Activated T-helper 1 cell treated with anti-CD3 and anti-CD28 coated beads, Interleukin-12 subunit alpha, Interleukin-12 subunit beta, Interleukin-2, Interleukin-4 antibody, amounts not matched to agents 30 ng/mL and 10 ng/mL and 1 ng/mL, durations not matched to agents 14 hours and 24 hours and 36 hours (primary cell): ENCODE data around the gene FBXL19. TPM values are rescaled to one million over a fixed set of nuclear protein-coding genes. Genes with fewer than 3 reads are reported as not detected.

Experiments used
- DNase-seq: peaks from one replicate; pipeline ENCODE4 v3.0.0; 2021; ENCODE audit warnings: low spot score
- H3K27ac Mint-ChIP-seq: one replicate; pipeline ENCODE4 v1.8.0; 2021; ENCODE audit warnings: mild to moderate bottlenecking, mixed read lengths
- H3K27me3 Mint-ChIP-seq: one replicate; pipeline ENCODE4 v1.8.0; 2022; ENCODE audit warnings: mild to moderate bottlenecking, moderate library complexity, mixed read lengths; ENCODE audit not compliant: insufficient read depth
- H3K36me3 Mint-ChIP-seq: one replicate; pipeline ENCODE4 v1.8.0; 2021; ENCODE audit warnings: low read depth, mixed read lengths
- H3K4me1 Mint-ChIP-seq: one replicate; pipeline ENCODE4 v1.8.0; 2021; ENCODE audit warnings: low read depth, mixed read lengths
- H3K4me3 Mint-ChIP-seq: one replicate; pipeline ENCODE4 v1.8.0; 2021; ENCODE audit warnings: mild to moderate bottlenecking, moderate library complexity, mixed read lengths
- H3K9me3 Mint-ChIP-seq: one replicate; pipeline ENCODE4 v1.8.0; 2021; ENCODE audit warnings: mixed read lengths
- intact Hi-C: fragments of 100-400 bp; cut with micrococcal nuclease; formaldehyde crosslinking; loops from one replicate; pipeline ENCODE4 v1.15.1; 2024
- total RNA-seq: library from RNA; stranded (reverse); gene quantifications from 2 replicates; pipeline ENCODE4 v1.2.3, GENCODE V29; 2022

Gene FBXL19
- total RNA-seq, 1 donor from 2014 or later = 32.7 TPM

GRCh38 chr16:30987581-30988190, 64.3 kb downstream of the FBXL19 start:
- Mint-ChIP-seq H3K4me3 (no peak overlapping the region), H3K4me1 (no peaks in the 10 kb centered on the region)
- intact Hi-C loops = no loop called here

GRCh38 chr16:30989469-30990047, 66.2 kb downstream of the FBXL19 start:
- Mint-ChIP-seq H3K36me3 (peaks cover 6% of the 10 kb centered on the region), H3K27ac (no peak overlapping the region), H3K9me3 (no peaks in the 10 kb centered on the region), H3K27me3 (no peaks in the 10 kb centered on the region), H3K4me1 (peaks cover 3% of the 10 kb centered on the region), H3K4me3 (no peak overlapping the region)
- intact Hi-C loops = no loop called here
- DNase-seq = no peak

More at GRCh38 chr16:30987581-30988190, 64.3 kb downstream of the FBXL19 start:
- Mint-ChIP-seq H3K36me3 (peaks cover 9% of the 10 kb centered on the region), H3K9me3 (no peaks in the 10 kb centered on the region), H3K27ac (no peak overlapping the region), H3K27me3 (no peaks in the 10 kb centered on the region)
- DNase-seq = no peak

GRCh38 chr16:30990105-30990504, 66.7 kb downstream of the FBXL19 start:
- H3K36me3 Mint-ChIP-seq = peaks cover 6% of the 10 kb centered on the region
- DNase-seq = no peak
- no peak overlapping the region for H3K4me3 Mint-ChIP-seq
- H3K9me3 Mint-ChIP-seq = no peaks in the 10 kb centered on the region
- no peak overlapping the region for H3K27ac Mint-ChIP-seq
- no peaks in the 10 kb centered on the region for H3K27me3 Mint-ChIP-seq
- intact Hi-C loops = no loop called here
- H3K4me1 Mint-ChIP-seq = peaks cover 6% of the 10 kb centered on the region

GRCh38 chr16:30991052-30991451, 67.7 kb downstream of the FBXL19 start:
- H3K4me1 Mint-ChIP-seq = peaks cover 6% of the 10 kb centered on the region
- H3K27me3 Mint-ChIP-seq = no peaks in the 10 kb centered on the region
- H3K27ac Mint-ChIP-seq = peak overlapping the region; percentile 10
- intact Hi-C loops = no loop called here
- H3K36me3 Mint-ChIP-seq = peaks cover 5% of the 10 kb centered on the region
- no peak for DNase-seq
- H3K4me3 Mint-ChIP-seq = no peak overlapping the region
- no peaks in the 10 kb centered on the region for H3K9me3 Mint-ChIP-seq

DNA sequence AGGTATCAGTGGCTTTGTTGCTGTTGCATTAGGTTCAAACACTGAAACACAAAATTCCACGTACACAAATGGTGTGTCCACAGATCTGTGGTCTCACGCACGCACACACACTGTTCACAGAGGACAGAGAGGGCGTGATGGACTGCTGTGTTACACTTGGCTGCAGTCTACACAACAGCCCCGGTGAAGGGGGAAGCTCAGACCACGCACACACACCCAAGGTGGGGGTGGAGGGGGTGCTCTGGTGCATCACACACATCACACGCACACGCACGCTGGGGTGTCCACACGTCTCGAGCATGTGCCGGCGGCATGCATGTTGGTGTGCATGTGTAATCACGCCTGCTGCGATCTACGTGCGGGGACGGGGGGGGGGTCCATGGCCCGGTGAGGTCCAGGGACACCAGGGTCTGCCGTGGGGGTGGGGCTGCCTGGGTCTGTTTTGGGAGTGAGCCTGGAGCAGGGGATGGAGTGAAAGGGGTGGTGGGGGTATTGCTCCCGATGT, 69.0 kb downstream of the FBXL19 start:
- intact Hi-C loops = no loop called here
- Mint-ChIP-seq H3K27ac (no peak overlapping the region), H3K9me3 (no peaks in the 10 kb centered on the region), H3K4me3 (no peak overlapping the region), H3K36me3 (no peaks in the 10 kb centered on the region), H3K27me3 (peaks cover 3% of the 10 kb centered on the region), H3K4me1 (peaks cover 11% of the 10 kb centered on the region)
- no peak for DNase-seq

DNA sequence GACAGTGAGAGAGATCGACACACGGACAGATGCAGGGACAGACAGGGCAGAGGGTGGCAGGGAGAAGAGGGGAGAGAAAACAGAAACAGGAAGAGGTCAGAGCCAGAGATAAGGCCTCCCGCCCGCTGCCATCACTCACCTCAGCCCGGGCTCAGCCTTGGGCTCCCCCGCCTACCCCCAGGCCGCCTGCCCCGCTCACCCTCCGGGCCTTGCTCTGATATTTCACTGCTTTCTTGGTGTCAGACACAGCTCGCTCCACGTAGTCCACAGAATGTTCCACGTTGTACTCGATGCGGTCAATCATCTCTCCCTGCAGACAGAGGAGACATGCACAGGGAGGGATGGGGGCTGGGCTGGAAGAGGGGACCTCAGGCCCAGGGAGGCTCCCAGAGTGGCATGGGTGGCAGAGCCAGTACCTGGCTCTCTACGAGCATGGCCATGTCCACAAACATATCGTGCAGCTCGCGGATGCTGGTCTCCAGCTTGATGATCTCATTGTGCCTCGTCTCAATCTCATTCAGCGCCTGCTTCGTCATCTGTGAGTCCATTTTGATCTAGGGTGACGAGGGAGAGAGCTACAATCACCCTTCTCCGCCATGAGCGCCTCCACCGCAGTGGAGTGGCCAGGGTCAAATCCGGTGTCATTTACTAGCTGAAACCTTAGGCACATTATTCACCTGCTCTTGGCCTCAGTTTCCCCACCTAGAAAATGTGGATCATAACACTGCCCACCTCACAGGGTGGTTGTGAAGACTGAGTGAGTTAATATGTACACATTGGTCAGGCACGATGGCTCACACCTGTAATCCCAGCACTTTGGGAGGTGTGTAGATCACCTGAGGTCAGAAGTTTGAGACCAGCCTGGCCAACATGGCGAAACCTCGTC, 69.8 kb downstream of the FBXL19 start:
- peaks cover 5% of the 10 kb centered on the region for H3K27me3 Mint-ChIP-seq
- H3K4me1 Mint-ChIP-seq = peaks cover 11% of the 10 kb centered on the region
- no peak overlapping the region for H3K4me3 Mint-ChIP-seq
- H3K9me3 Mint-ChIP-seq = no peaks in the 10 kb centered on the region
- H3K36me3 Mint-ChIP-seq = no peaks in the 10 kb centered on the region
- no peak for DNase-seq
- intact Hi-C loops = no loop called here
- no peak overlapping the region for H3K27ac Mint-ChIP-seq

GRCh38 chr16:30995927-30996323, 72.6 kb downstream of the FBXL19 start:
- Mint-ChIP-seq H3K4me1 (peaks cover 11% of the 10 kb centered on the region), H3K36me3 (no peaks in the 10 kb centered on the region), H3K27ac (no peak overlapping the region), H3K4me3 (peak overlapping the region; percentile 60), H3K27me3 (peaks cover 14% of the 10 kb centered on the region), H3K9me3 (no peaks in the 10 kb centered on the region)
- no peak for DNase-seq
- intact Hi-C loops = loop anchor here (2.0 to 5.0 kb wide), 2 partner anchors 121 to 873 kb away; partner anchors contain the start of gene KAT8

GRCh38 chr16:30996324-30996984, 73.1 kb downstream of the FBXL19 start:
- no peak overlapping the region for H3K27ac Mint-ChIP-seq
- no peak for DNase-seq

DNA sequence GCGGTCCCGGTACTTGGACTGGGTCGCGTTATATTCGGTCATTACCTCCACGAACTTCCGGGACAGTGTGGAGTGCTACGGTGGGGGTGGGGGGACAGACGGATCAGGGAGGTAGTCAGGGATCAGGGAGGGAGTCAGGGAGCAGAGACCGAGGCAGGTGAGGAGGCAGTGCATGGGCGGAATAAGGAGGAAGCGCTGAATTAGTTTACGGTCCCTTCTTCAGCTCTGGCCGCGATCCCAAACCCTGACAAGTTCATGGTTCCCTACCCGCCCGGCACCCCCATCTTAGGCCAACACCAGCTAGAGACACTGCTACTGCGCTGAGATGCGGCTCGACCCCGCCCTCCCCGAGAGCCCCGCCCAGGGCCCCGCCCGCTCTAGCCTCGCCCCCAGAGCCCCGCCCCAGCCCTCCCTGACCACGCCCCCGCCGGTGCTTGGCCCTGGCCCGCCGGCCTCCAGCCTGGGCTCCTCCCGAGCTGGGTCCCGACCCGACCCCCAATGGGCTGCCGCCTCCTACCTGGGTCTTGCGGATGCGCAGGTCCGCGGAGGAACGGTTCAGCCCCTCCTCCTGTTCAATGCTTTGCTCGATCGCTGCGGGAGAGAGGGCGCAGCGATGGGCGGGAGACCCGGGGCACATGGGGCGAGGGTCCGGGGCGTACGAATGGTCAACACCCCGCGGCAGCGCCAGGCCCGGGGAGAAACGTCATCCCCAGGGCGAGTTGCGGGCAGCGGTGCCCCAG, 73.8 kb downstream of the FBXL19 start:
- peak overlapping the region; percentile 44 for H3K27ac Mint-ChIP-seq

More at GRCh38 chr16:30996324-30996984, 73.1 kb downstream of the FBXL19 start:
- intact Hi-C loops = loop anchor here (5.0 kb wide), 1 partner anchor 121 kb away; the partner anchor contains the start of gene KAT8
- Mint-ChIP-seq H3K27me3 (peaks cover 16% of the 10 kb centered on the region), H3K4me3 (peak overlapping the region; percentile 74), H3K4me1 (peaks cover 11% of the 10 kb centered on the region), H3K9me3 (no peaks in the 10 kb centered on the region), H3K36me3 (no peaks in the 10 kb centered on the region)

DNA sequence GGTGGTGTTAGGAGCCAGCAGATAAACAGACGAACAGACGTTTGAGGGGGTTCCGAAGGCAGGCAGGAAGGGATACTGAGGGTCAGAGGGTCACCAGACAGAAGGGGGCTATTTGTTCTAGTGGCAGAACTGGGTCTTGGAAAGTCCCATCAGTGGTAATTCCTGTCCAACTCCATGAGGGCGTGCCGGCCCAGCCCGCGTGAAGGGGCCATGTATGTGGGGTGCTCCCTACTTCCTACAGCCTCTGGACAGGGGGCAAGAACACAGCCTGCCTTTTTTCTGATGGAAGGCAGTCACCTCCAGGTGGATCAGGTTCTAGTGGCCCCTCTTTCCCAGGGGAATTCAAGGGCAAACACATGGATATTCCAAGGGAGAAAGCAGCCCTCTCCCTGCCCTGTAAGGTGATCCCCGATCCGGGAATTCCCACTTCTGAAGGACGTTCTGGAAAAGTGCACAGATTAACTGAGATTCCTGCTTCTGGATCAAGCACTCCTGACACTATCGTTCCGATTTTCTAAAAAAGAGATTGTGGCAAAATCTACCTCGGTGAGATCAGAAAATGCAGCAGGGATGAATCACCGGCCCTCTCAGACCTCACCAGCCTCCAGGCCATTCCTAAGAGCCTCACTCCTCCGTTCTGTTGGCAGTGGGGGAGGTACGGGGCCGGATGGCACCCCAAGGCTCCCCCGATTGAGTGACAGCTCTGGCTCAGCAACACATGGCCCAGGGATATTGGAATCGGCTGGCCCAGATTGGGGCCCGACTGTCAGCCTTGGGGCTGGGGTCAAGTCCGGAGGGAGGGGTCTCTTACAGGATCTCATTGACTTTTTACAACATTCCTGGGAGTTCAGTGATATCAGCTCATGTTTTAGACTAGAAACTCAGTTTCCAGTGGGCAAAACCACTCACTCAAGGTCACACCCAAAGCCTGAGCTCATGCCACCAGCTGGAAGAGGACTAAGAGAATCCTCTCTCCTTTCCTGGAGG, 74.6 kb downstream of the FBXL19 start:
- Mint-ChIP-seq H3K9me3 (no peaks in the 10 kb centered on the region), H3K27me3 (peaks cover 18% of the 10 kb centered on the region), H3K4me1 (peaks cover 11% of the 10 kb centered on the region), H3K4me3 (peak overlapping the region; percentile 64), H3K27ac (no peak overlapping the region), H3K36me3 (no peaks in the 10 kb centered on the region)
- no peak for DNase-seq
- intact Hi-C loops = loop anchor here (1.0 to 5.0 kb wide), 7 partner anchors 13 to 144 kb away; partner anchors contain the start of genes HSD3B7, KAT8, SETD1A and STX4

More for the DNA sequence above, 73.8 kb downstream of the FBXL19 start:
- Mint-ChIP-seq H3K4me3 (peak overlapping the region; percentile 74), H3K27me3 (peaks cover 17% of the 10 kb centered on the region), H3K36me3 (no peaks in the 10 kb centered on the region), H3K4me1 (peaks cover 11% of the 10 kb centered on the region), H3K9me3 (no peaks in the 10 kb centered on the region)
- intact Hi-C loops = loop anchor here (1.0 to 5.0 kb wide), 7 partner anchors 12 to 145 kb away; partner anchors contain the start of genes HSD3B7, KAT8, SETD1A and STX4
- DNase-seq = peak; percentile 66
